Activated CD4-positive, alpha-beta T cell treated with anti-CD3 and anti-CD28 coated beads for 1 hour (primary cell): ENCODE results near the gene PPIF.

Source experiments
- DNase-seq: peaks from one replicate; pipeline ENCODE4 v3.0.0-alpha.2; 2020

PPIF gene

DNA sequence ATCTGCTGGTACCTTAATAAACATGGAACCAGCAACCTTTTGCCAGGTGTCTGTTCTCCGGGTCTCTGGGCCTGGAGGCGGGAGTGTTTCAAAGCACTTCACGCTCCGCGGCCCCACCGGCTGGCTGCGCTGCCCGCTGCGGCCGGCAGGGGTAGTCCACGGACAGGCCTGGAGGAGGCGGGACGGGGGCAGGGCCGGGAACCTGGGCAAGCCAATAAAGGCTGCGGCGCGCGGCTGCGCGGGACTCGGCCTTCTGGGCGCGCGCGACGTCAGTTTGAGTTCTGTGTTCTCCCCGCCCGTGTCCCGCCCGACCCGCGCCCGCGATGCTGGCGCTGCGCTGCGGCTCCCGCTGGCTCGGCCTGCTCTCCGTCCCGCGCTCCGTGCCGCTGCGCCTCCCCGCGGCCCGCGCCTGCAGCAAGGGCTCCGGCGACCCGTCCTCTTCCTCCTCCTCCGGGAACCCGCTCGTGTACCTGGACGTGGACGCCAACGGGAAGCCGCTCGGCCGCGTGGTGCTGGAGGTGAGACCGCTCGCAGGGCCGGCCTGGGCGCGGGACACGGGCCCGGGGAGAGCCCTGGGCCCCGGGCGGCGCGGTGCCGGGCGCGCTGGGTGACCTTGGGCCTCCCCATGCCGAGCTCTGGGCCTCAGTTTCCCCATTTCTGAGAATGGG, at the start of gene PPIF:
TSS of gene PPIF (plus strand) at position 244 of the 668 bp plus-strand sequence. CDS start at position 324, 80 bp downstream.
- peak; percentile 88 for DNase-seq

DNA sequence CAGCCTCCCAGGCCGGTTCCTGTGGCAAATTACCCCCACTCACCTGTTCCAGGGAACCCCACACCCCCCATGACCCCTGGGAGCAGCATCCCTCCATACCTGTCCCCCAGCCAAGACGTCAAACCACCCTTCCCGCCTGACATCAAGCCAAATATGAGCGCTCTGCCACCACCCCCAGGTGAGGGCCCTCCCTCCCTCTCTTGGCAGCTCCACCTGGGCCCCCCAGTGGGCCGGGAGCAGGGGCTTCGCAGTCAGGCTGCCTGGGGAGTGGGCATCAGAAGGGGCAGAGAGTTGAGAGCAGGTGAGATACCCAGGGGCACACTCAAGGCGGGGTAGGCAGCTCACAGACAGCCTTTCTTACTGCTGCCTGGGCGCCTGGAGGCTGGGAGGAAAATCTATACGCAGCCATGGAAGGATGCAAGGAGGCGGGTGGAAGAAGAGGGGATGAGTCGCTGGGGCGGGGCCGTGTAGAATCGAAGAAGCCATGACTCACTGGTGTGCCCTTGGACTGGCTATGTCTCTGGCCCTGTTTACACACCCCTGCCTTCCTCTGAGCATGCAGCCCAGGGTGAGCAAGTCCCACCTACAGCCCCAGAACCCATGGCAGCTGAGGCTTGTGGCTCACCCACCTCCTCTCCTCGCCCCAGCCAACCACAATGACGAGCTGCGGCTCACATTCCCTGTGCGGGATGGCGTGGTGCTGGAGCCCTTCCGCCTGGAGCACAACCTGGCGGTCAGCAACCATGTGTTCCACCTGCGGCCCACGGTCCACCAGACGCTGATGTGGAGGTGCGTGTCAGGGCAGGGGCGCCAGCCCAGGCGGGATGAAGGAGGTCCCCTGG, 48.6 kb upstream of the PPIF start:
- no peak for DNase-seq

DNA sequence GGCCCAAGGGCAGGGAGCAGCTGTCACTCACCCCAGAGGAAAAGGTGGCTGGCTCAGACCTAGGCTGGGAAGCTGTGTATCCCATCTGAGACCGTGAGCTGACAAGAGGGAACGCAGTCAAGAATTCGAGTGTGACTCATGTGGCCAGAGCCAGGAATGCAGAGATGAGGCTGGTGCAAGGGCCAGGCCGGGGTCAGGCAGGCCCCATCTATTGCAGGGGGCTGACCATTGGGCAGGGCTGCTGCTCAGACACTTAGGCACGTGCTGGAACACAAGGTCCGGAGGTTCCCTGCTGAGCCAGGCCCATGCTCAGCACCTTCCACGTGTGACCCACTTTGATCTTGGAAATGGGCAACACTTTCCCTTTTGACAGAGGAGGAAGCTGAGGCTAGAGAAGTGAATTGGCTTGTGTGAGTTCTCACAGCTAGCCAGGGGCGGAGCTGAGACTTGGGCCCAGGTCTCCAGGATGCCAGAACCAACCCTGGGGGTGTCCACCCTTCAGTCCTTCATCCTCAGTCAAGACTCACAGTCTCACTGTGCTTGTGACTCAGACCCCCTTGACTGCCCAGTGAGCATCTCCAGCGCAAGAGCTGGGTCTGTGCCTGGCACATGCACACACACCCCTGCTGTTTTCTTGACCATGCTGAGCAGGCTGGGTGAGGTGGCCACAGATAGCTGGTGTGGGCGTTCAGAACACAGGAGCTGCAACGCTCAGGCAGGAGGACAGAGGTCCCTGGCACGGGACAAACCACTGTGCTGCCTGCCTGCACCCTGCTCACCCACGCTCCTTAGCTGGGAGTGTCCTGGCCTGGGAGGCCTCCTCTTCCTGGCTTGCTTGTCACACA, 47.6 kb upstream of the PPIF start:
- DNase-seq: no peak

DNA sequence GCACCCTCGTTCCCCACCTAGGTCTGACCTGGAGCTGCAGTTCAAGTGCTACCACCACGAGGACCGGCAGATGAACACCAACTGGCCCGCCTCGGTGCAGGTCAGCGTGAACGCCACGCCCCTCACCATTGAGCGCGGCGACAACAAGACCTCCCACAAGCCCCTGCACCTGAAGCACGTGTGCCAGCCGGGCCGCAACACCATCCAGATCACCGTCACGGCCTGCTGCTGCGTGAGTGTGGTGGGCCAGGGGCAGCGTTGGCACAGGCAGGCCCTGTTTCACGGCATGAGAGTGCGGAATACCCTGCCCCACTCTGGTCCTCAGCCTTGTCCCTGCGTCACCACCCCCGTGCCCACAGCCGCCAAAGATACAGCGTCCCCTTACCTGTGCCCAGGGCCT, 46.6 kb upstream of the PPIF start:
- DNase-seq: no peak

DNA sequence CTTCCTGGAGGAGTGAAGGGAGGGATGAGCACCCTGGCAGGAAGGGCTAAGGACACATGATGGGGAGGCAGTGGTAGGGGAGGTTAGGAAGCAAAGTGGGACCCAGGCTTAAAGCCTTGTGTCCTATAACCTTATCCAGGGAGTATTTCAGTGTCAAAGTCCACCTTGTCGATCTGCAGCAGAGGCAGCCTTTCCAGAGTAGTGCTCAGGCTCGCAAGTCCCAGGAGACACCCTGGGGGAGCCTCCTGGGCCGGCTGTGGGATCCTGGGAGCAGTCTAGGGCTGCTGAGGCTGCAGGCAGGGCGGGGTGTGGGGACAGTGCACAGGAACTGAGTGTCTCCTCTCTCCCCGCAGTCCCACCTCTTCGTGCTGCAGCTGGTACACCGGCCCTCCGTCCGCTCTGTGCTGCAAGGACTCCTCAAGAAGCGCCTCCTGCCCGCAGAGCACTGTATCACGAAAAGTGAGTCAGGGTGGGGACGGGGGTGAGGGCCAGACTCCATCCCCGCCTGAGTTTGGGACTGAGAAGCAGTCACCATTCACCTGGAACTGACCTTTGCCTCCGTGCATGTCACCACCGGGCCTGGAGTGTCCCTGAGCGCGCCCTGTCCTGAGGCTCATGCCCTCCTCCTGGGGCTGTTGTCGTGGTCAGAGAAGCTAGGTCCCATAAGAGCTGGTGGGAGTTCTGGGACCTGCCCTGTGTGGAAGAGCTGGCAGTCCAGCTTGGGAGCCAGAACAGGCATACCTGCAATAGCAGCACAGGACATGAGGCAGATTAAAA, 45.3 kb upstream of the PPIF start:
- no peak for DNase-seq

DNA sequence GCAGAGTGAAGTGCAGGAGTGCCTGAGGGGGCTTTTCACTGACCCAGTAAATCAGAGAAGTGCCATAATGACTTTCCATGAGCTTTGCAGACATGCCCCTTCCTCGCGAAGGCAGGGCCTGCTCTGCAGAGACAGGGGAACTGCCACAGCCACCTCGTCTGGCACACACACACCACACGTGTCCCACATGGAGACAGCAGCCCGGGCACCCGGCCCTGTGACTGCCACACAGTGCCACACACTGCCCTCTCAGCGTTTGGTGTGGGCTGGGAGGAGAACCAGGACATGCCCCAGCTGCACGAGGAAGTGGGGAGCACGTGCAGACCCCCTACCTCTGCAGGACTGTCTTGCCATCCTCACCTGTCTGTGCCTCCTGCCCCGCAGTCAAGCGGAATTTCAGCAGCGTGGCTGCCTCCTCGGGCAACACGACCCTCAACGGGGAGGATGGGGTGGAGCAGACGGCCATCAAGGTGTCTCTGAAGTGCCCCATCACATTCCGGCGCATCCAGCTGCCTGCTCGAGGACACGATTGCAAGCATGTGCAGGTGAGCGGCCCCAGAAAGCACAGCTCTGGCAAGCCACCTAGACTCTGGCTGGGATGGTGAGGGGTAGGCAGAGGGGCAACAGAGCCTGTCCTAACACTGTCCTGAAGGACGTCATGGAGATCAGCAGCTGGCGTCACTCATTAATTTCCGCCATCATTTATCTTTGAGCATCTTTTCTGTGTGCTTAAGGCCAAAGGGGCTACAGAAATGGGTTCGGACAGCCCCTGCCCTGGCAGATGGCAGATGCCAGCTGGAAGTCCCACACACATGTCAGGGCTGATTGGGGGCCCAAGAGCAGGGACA, 43.4 kb upstream of the PPIF start:
- DNase-seq: no peak

DNA sequence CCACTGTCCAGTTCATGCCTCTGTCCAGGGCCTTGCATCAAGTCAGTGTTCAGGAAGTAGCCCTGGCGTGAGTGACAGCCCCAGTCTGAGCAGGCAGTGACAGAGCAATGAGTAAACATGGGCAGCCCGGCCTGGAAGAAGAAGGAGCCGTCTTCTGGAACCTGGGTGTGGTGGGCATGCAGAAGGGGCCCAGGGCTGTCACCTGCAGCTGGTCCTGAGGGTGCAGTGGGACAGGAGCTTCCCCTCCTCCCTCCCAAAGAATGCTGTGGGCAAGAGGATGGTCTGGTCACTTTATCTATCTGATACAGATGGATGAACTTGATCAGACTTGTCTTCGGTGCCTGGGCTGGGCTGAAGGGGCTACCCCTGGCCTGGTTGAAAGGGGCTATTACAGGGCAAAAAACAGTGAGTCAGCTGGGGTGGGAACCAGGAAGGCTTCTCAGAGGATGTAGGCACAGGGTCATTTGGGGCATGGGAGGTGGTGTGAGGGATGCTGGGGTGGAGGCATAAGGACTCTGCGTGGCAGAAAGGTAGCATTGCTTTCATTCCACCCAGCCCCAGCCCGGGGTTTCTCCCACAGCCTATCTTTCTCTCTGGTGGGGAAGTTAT, 42.7 kb upstream of the PPIF start:
- DNase-seq: no peak

DNA sequence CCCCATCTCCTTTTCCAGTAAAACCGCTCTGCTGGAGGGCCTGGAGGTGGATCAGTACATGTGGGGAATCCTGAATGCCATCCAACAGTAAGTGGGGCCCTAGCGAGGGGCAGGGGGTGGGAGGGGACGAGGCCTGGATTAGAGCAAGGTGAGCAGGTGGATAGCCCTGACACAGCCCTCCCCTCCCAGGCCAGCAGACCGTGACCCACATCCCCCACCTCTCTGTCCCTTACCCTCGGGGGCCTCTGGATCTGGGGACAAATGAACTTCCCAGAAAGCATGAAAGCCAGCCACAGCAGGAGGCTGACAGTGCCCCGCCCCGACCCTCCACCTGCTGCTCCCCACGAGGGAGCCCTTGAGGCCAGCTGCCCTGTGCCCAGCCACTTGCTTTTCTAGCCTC, 41.8 kb upstream of the PPIF start:
- no peak for DNase-seq

DNA sequence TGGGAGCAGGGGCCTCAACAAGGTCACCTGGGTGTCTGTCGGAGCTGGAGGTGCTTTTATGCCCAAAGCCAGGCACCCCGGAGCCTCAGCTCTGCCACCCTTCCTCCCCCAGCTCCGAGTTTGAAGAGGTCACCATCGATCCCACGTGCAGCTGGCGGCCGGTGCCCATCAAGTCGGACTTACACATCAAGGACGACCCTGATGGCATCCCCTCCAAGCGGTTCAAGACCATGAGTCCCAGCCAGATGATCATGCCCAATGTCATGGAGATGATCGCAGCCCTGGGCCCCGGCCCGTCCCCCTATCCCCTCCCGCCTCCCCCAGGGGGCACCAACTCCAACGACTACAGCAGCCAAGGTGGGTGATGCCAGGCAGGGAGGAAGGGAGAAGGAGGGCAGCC, 41.3 kb upstream of the PPIF start:
- no peak for DNase-seq

DNA sequence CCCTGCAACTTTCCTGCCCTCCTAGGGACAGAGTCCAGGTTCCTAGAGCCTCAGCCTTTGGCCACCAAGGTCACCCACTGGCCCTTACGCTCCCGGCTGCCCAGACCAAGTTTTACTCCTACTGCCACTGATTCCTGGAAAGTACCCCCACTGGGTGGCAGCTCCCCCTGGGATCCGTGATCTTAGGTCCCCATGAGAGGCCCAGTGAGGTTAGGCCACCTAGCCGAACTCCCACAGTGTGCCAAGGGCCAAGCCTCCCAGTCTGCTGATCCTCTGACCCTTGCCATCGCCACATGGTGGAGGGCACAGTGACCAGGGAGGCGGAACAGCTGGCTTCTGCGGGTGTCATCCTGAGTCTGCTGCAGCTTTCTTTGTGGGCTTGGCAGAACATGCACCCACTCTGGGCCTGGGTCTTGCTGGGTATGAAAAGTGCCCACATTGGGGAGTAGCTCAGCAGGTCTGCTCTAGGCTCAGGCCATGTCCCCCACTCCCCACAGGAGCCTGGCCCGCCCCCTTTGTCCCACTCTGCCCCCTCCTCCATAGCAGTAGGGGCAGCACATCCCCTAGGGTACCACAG, 40.5 kb upstream of the PPIF start:
- no peak for DNase-seq

DNA sequence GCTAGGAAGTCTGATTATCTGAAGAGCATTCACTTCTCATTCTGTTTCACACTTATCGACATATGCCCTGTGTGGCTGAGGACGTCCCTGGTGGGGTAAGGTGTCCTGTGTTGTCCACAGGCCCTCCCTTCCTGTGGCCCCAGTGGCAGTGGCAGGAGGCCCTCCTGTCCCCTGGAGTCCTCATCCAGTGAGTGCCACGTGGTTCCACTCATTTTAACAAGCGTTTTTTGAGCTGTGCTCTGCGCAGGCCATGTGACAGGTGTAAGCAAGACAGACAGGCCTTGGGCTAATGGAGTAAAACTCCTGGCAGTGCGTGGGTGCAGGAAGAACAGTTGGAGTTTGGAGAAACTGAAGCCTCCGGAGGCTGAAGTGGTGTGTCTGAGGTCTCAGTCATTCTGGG, 39.3 kb upstream of the PPIF start:
- no peak for DNase-seq

DNA sequence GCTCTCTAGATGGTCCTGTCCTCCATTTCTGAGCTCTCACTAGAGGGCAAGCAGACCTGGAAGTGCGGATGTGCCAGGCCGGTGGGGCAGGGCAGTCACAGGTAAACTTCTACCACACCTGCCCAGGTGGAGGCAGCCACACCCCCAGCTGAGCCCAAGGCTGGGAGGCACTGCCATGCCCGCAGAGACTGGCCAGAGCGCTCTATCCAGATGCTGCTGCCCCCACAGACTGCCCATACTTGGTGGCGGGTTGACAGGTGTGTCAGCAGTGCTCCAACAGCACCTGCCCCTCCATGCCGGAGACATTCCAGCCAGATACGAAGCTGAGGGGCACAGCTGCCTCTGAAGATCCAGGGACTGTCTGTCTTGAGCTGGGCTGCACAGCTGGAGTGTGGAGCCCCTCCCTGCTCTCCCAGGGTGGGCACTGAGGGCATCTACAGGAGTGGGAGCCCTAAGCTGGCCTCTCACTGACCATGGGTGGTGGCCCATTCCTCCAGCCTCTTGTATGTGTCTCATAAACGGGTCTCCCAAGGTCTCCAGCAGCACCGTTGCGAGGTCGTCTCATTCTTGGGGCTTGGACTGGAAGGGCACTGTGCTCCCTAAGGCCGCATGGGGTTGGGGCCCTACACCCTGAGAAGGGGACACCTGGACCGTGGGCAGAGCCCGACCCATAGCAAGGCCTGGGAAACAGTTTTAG, 38.2 kb upstream of the PPIF start:
- DNase-seq: no peak

DNA sequence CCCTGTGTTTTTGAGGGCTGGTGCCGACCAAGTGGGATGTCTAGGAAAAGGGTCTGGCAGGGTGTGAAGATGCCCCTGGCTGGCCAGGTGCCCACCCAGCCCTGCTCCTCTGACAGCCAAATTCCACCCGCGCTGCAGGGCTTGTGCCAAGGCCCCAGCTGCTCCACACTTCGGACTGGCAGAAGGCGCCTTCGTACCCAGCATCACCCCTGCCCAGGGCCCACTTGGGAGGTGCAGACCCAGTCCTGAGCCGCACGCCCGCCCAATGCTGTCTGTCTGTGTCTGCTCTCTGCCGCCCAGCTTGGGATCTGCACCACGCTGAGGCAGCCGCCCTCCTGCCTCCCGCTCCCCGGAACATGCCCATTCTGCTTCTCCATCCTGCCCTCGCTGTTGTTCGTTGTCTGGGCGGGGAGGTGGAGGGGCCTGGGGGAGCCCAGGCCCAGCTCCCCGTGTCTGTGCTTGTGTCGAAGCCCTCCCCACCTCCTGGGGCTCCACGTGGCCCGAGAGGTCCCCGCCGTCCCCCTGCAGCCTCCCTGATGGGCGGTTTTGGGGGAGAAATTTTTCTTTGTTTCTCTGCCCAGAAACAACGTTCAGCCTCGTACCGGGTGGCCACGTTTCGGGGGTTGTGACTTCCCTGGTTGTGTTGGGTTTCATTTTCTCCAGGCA, 36.9 kb upstream of the PPIF start:
- DNase-seq: no peak

DNA sequence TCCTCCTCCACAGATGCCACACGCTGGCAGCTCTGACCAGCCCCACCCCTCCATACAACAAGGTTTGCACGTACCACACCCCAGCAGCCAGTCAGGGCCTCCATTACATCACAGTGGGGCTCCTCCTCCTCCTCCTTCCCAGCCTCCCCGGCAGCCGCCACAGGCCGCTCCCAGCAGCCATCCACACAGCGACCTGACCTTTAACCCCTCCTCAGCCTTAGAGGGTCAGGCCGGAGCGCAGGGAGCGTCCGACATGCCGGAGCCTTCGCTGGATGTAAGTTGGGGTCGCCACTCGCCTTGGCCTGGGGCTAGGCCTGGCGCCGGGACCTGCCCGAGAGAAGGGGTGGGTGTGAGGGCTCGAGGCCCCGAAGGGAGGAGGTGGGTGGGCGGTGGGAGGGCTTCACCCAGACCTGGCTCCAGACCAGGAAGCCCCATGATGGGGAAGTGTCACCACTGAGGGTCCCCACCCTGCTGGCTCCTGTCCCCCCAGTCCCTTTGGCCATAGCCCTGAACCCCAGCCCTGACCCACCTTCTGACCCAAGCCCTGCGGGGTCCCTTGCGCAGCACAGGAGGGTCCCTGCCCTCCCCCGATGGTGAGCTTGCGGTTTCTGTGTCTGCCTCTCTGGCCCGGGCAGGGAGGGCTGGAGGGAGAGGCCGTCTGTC, 36.2 kb upstream of the PPIF start:
- no peak for DNase-seq

DNA sequence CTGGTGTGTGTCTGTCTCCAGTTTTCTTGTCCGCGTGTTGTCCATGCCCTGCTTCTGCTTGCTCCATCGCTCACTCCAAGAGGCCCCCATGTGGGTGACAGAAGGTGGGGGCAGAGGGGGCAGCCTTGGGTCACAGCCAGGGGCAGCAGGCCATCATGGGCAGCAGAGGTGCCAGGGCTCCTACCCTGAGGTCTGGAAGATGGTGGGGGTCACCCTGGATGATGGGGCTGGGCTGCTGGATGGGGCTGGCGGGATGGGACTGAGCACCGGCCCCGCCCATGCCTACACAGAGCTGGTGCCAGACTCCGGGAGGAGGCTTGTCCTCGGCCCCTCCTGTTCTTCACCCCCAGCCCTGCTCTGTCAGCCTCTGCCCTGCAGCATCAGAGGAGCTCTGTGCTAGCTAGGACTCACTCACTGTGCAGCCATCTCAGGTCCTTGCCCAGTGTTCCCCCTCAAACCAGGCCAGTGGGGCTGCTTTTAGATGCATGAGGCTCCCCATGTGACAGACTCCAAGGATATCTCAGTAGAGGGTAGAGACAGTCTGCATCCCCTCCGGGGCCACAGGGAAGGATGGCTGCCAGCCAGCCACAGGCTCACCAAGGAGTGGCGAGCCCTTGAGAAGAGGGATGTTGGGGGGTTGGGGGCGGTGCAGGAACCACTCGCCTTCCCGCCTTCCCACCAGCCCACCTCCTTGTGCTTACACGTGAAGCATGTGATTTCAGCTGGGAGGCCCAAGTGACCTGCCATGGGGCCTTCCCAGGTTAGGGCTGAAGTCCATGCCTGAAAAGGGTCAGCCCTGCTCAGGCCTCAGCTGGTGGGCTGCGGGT, 35.5 kb upstream of the PPIF start:
- DNase-seq: no peak

DNA sequence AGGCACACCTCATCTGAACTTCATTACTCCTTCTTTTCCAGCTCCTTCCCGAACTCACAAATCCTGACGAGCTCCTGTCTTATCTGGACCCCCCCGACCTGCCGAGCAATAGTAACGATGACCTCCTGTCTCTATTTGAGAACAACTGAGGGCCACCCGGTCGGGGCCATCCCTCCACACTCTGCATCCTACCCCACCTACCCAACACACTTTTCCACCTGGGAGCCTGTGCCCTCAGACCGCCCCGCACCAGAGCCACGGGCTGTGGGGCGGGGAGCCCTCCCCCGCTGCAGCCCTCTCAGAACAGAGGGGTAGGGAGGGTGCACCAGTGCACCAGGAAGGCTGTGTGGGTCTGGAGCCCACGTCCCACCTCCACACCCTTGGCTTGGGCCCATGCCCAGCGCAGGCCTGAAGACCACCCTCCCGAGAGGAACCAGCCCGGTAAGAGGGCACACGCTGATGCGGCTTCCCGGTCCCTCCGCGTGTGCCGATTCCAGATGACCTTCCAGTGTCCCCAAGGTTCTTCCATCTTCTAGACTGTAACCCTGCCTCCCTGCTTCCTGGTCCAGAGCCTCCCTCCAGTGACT, 34.6 kb upstream of the PPIF start:
- DNase-seq: no peak

DNA sequence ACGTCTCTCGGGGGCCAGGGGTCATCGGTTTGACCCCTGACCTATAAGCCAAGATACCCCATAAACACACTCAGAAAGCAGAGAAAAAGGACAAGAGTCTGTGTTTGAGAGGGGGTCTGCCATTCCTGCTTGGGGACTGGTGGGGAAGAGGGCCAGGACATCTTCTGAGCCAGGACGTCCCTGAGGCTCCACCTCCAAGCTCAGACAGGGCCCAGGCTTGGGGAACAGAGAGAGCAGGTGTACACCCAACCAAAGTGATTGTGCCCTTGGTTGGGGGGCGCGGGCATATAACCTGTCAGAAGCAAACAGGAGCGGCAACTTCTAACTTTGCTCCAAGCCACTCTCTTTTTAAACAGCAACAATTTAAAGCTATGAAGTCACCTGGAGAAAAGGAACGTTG, 33.9 kb upstream of the PPIF start:
- no peak for DNase-seq

DNA sequence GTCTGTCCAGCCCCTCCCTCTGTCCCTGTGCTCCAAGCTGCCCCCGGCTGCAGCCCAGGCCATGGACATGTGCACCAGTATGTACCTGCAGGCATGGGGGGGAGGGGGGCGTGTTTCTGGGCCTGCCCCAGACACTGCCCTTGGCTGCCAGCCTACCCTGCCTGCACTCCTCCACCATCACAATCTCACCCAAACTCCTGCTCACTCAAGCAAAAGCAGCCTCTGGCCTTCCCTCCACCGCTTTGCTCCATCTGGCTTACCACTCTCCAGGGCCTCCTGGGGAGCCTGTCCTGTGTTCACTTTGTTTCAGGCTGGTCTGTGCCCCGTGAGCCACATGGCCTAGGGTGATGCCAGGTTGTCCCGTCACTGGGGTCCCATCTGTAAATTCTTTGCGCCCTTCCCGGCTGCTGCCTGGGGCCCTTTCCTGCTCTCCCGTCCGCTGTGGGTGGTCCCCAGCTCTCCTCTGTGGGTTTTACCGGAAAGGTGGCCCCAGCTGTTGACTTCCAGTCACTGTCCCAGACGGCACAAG, 33.3 kb upstream of the PPIF start:
- DNase-seq: no peak
